ENCODE data around the gene KLF15. TPM values are rescaled to one million over a fixed set of nuclear protein-coding genes. Genes with fewer than 3 reads are reported as not detected.

KLF15 gene
- total and polyA plus RNA-seq, 2 experiments from 2014 or later: 3.5 to 19.8 TPM

DNA sequence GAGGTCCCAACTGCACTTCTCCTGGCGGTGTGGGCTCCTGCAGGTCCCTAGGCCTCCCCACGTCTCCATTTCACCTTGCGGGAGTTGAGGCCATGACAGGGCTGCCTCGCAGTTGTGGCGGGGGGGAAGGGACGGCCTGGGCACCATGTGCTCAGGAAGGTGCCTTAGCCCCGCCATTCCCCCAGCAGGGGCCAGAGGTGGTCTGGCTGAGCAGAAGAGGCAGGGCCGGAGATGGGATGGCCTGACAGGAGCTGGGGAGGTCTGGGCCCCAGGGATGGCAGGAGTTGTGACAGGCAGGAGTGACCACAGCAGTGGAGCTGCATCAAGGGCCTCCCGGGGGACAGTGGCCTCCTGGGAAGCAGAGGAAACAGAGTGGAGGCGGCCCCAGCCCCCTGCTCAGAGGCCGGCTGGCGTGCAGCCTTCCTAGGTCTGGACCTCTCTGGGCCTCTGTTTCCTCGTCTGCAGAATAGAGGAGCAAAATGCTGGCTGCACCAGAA lies 18.7 kb upstream of the KLF15 start (continued):
- TF ChIP-seq, protein P1, sequence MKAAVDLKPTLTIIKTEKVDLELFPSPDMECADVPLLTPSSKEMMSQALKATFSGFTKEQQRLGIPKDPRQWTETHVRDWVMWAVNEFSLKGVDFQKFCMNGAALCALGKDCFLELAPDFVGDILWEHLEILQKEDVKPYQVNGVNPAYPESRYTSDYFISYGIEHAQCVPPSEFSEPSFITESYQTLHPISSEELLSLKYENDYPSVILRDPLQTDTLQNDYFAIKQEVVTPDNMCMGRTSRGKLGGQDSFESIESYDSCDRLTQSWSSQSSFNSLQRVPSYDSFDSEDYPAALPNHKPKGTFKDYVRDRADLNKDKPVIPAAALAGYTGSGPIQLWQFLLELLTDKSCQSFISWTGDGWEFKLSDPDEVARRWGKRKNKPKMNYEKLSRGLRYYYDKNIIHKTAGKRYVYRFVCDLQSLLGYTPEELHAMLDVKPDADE (IDR thresholded peaks at IDR 0.05): no peak
- no peak for TF ChIP-seq JUNB (IDR thresholded peaks at IDR 0.05; ENCODE audit: unreplicated experiment)
- TF ChIP-seq, protein P2, sequence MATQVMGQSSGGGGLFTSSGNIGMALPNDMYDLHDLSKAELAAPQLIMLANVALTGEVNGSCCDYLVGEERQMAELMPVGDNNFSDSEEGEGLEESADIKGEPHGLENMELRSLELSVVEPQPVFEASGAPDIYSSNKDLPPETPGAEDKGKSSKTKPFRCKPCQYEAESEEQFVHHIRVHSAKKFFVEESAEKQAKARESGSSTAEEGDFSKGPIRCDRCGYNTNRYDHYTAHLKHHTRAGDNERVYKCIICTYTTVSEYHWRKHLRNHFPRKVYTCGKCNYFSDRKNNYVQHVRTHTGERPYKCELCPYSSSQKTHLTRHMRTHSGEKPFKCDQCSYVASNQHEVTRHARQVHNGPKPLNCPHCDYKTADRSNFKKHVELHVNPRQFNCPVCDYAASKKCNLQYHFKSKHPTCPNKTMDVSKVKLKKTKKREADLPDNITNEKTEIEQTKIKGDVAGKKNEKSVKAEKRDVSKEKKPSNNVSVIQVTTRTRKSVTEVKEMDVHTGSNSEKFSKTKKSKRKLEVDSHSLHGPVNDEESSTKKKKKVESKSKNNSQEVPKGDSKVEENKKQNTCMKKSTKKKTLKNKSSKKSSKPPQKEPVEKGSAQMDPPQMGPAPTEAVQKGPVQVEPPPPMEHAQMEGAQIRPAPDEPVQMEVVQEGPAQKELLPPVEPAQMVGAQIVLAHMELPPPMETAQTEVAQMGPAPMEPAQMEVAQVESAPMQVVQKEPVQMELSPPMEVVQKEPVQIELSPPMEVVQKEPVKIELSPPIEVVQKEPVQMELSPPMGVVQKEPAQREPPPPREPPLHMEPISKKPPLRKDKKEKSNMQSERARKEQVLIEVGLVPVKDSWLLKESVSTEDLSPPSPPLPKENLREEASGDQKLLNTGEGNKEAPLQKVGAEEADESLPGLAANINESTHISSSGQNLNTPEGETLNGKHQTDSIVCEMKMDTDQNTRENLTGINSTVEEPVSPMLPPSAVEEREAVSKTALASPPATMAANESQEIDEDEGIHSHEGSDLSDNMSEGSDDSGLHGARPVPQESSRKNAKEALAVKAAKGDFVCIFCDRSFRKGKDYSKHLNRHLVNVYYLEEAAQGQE (IDR thresholded peaks at IDR 0.05; ENCODE audit: unreplicated experiment): no peak
- TF ChIP-seq ZNF114 (CRISPR knock-in tag; IDR thresholded peaks at IDR 0.05): no peak

DNA sequence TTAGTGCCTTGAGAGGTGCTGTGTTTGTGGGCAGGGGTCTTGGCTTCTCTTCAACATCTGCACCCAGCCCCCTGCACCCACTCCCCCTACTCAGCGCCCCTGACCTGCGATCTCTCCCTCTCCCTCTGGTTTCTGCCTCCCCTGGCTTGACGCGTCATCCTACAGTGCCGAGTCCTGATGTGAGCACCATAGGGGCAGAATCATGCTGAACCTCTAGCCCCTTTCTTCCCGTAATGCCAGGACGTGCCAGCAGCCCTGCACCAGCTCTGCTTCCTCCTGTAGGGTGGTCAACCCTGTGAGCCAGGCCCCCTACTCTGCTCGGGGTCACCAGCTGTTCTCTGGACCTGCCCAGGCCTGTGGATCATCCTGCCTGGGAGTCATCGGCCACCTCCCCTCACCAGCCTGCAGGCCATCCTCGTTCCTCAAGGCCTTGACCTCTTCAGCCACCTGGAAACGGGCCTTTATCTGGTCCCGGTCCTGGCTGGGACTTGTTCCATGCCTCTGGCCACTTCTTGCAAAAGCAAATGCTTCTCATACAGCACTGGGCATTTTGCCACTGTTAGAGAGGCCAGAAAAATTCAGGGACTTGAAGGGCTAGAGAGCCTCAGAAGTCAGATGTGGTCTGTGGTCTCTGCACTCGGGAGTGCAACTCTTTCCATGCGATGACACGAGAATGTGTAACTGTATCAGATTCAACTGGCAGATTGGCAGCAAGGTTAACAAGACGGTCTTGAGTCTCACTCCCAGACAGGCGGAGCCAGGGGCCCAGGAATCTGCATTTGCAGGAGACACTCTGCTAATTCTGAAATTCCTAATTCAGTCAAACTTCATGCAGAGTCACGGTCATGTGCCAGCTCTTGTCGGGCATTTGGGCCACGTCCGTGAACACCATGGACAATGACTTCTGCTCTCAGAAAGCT lies 16.7 kb upstream of the KLF15 start:
- H3F3A ChIP-seq (replicated peaks; ENCODE audit: low read depth): no peaks in the 10 kb centered on the region
- H3K36me3 ChIP-seq (ENCODE audit: insufficient read depth): no peaks in the 10 kb centered on the region
- H3K9me2 ChIP-seq (ENCODE audit: insufficient read depth): no peaks in the 10 kb centered on the region; the same call in 1 of the 2 replicates
- no peaks in the 10 kb centered on the region for H3K9me3 Mint-ChIP-seq
- no peaks in the 10 kb centered on the region for H3K4me1 ChIP-seq (ENCODE audit: insufficient read depth)
- H3K4me1 Mint-ChIP-seq: peaks cover 15% of the 10 kb centered on the region
- H2AFZ ChIP-seq: no peak overlapping the region
- H3K27me3 ChIP-seq (ENCODE audit: insufficient read depth): no peaks in the 10 kb centered on the region
- H3K4me3 ChIP-seq: no peak overlapping the region
- no peaks in the 10 kb centered on the region for H4K20me1 ChIP-seq (replicated peaks; ENCODE audit: insufficient read depth)
- no peaks in the 10 kb centered on the region for H3K79me2 ChIP-seq (replicated peaks; ENCODE audit: insufficient read depth)
- no peaks in the 10 kb centered on the region for H3K36me3 Mint-ChIP-seq (ENCODE audit: low read depth)
- ATAC-seq: no peak
- no peak overlapping the region for H3K4me2 ChIP-seq
- H3K4me3 Mint-ChIP-seq: no peak overlapping the region
- peaks cover 3% of the 10 kb centered on the region for H3K27me3 Mint-ChIP-seq (ENCODE audit: insufficient read depth, low read depth, poor library complexity)
- no peak for DNase-seq (ENCODE audit: low spot score)
- H3K27ac ChIP-seq (ENCODE audit: low read depth): no peak overlapping the region
- TF ChIP-seq, protein P3, sequence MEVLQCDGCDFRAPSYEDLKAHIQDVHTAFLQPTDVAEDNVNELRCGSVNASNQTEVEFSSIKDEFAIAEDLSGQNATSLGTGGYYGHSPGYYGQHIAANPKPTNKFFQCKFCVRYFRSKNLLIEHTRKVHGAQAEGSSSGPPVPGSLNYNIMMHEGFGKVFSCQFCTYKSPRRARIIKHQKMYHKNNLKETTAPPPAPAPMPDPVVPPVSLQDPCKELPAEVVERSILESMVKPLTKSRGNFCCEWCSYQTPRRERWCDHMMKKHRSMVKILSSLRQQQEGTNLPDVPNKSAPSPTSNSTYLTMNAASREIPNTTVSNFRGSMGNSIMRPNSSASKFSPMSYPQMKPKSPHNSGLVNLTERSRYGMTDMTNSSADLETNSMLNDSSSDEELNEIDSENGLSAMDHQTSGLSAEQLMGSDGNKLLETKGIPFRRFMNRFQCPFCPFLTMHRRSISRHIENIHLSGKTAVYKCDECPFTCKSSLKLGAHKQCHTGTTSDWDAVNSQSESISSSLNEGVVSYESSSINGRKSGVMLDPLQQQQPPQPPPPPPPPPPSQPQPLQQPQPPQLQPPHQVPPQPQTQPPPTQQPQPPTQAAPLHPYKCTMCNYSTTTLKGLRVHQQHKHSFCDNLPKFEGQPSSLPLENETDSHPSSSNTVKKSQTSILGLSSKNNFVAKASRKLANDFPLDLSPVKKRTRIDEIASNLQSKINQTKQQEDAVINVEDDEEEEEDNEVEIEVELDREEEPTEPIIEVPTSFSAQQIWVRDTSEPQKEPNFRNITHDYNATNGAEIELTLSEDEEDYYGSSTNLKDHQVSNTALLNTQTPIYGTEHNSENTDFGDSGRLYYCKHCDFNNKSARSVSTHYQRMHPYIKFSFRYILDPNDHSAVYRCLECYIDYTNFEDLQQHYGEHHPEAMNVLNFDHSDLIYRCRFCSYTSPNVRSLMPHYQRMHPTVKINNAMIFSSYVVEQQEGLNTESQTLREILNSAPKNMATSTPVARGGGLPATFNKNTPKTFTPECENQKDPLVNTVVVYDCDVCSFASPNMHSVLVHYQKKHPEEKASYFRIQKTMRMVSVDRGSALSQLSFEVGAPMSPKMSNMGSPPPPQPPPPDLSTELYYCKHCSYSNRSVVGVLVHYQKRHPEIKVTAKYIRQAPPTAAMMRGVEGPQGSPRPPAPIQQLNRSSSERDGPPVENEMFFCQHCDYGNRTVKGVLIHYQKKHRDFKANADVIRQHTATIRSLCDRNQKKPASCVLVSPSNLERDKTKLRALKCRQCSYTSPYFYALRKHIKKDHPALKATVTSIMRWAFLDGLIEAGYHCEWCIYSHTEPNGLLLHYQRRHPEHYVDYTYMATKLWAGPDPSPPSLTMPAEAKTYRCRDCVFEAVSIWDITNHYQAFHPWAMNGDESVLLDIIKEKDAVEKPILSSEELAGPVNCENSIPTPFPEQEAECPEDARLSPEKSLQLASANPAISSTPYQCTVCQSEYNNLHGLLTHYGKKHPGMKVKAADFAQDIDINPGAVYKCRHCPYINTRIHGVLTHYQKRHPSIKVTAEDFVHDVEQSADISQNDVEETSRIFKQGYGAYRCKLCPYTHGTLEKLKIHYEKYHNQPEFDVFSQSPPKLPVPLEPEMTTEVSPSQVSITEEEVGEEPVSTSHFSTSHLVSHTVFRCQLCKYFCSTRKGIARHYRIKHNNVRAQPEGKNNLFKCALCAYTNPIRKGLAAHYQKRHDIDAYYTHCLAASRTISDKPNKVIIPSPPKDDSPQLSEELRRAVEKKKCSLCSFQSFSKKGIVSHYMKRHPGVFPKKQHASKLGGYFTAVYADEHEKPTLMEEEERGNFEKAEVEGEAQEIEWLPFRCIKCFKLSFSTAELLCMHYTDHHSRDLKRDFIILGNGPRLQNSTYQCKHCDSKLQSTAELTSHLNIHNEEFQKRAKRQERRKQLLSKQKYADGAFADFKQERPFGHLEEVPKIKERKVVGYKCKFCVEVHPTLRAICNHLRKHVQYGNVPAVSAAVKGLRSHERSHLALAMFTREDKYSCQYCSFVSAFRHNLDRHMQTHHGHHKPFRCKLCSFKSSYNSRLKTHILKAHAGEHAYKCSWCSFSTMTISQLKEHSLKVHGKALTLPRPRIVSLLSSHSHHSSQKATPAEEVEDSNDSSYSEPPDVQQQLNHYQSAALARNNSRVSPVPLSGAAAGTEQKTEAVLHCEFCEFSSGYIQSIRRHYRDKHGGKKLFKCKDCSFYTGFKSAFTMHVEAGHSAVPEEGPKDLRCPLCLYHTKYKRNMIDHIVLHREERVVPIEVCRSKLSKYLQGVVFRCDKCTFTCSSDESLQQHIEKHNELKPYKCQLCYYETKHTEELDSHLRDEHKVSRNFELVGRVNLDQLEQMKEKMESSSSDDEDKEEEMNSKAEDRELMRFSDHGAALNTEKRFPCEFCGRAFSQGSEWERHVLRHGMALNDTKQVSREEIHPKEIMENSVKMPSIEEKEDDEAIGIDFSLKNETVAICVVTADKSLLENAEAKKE (CRISPR knock-in tag; IDR thresholded peaks at IDR 0.05): no peak
- H3K27ac Mint-ChIP-seq: no peak overlapping the region; the same call in 1 of the 2 replicates
